ENCODE results near the gene RSRC2.
"Not testable (repeated sequence)": the region's sequence is repeated elsewhere in the genome, so short reads cannot be mapped to it uniquely, and the experiment has no call there.

Gene RSRC2

GRCh38 chr12:122483969-122484368, 42.8 kb downstream of the RSRC2 start:
- no peak for DNase-seq

- DNase-seq: no peak
Measured at GRCh38 chr12:122481861-122482260, 44.9 kb downstream of the RSRC2 start.

- DNase-seq: no peak
Measured at GRCh38 chr12:122480753-122481152, 46.0 kb downstream of the RSRC2 start.

- DNase-seq: no peak
Measured at GRCh38 chr12:122474324-122474716, 52.4 kb downstream of the RSRC2 start.

- DNase-seq: no peak
Measured at GRCh38 chr12:122473543-122474323, 53.0 kb downstream of the RSRC2 start.

- peak; percentile 28 for DNase-seq
Measured at GRCh38 chr12:122471324-122472226, 55.2 kb downstream of the RSRC2 start.

GRCh38 chr12:122470576-122470975, 56.2 kb downstream of the RSRC2 start:
- DNase-seq: not testable (repeated sequence)

- DNase-seq: not testable (repeated sequence)
Measured at GRCh38 chr12:122469856-122470255, 56.9 kb downstream of the RSRC2 start.

GRCh38 chr12:122467983-122468382, 58.8 kb downstream of the RSRC2 start:
- no peak for DNase-seq

GRCh38 chr12:122464317-122465042, 62.3 kb downstream of the RSRC2 start:
- DNase-seq: not testable (repeated sequence)

GRCh38 chr12:122460641-122461040, 66.1 kb downstream of the RSRC2 start:
- DNase-seq: no peak

GRCh38 chr12:122460061-122460460, 66.7 kb downstream of the RSRC2 start:
- DNase-seq: no peak

- no peak for DNase-seq
Measured at GRCh38 chr12:122459211-122459610, 67.5 kb downstream of the RSRC2 start.

GRCh38 chr12:122458105-122459035, 68.4 kb downstream of the RSRC2 start:
- no peak for DNase-seq

GRCh38 chr12:122457627-122458026, 69.1 kb downstream of the RSRC2 start:
- no peak for DNase-seq

- no peak for DNase-seq
Measured at GRCh38 chr12:122454739-122455138, 72.0 kb downstream of the RSRC2 start.

GRCh38 chr12:122454250-122454721, 72.5 kb downstream of the RSRC2 start:
- no peak for DNase-seq
